Glutamatergic neuron (in vitro differentiated cells): Measurements from ENCODE around the gene KCNE1. TPM values are rescaled to one million over a fixed set of nuclear protein-coding genes. Genes with fewer than 3 reads are reported as not detected.

Experiments
- DNase-seq: peaks from one replicate; pipeline ENCODE4 v3.0.0; 2022
- H3K27ac Mint-ChIP-seq: one replicate; pipeline ENCODE4 v1.8.0; 2020; ENCODE audit warnings: mild to moderate bottlenecking, mixed read lengths, inconsistent platforms; ENCODE audit not compliant: unreplicated experiment
- H3K27me3 Mint-ChIP-seq: one replicate; pipeline ENCODE4 v1.8.0; 2020; ENCODE audit warnings: mild to moderate bottlenecking, moderate library complexity, mixed read lengths, inconsistent platforms; ENCODE audit not compliant: unreplicated experiment
- H3K36me3 Mint-ChIP-seq: one replicate; pipeline ENCODE4 v1.8.0; 2020; ENCODE audit warnings: mild to moderate bottlenecking, mixed read lengths, inconsistent platforms; ENCODE audit not compliant: unreplicated experiment
- H3K4me1 Mint-ChIP-seq: one replicate; pipeline ENCODE4 v1.8.0; 2020; ENCODE audit warnings: mild to moderate bottlenecking, low read depth, mixed read lengths, inconsistent platforms; ENCODE audit not compliant: unreplicated experiment
- H3K4me3 Mint-ChIP-seq: one replicate; pipeline ENCODE4 v1.8.0; 2020; ENCODE audit warnings: mild to moderate bottlenecking, mixed read lengths, inconsistent platforms; ENCODE audit not compliant: unreplicated experiment
- H3K9me3 Mint-ChIP-seq: one replicate; pipeline ENCODE4 v1.8.0; 2020; ENCODE audit warnings: mild to moderate bottlenecking, moderate library complexity, mixed read lengths, inconsistent platforms; ENCODE audit not compliant: unreplicated experiment
- total RNA-seq: library from RNA; stranded (reverse); fragmentation: NEBNext Ultra II Directional; extraction: Animal tissue kit (Norgen Biotek cat#: 25700); gene quantifications from one replicate; pipeline ENCODE4 v1.2.1, GENCODE V29; 2021; ENCODE audit not compliant: unreplicated experiment
- TF ChIP-seq, protein P1 (sequence below): fragments of 200-600 bp; sonication (generic); IDR thresholded peaks from one replicate; pipeline ENCODE4 v1.5.0; 2021; ENCODE audit not compliant: partially characterized antibody, unreplicated experiment

Gene KCNE1
- total RNA-seq, 1 donor from 2014 or later: 1.6 TPM

GRCh38 chr21:34520764-34521508 is 8.9 kb upstream of the KCNE1 start:
- no peak overlapping the region for H3K27ac Mint-ChIP-seq
- no peak overlapping the region for H3K4me3 Mint-ChIP-seq
- no peaks in the 10 kb centered on the region for H3K9me3 Mint-ChIP-seq
- H3K27me3 Mint-ChIP-seq: peaks cover 2% of the 10 kb centered on the region
- H3K4me1 Mint-ChIP-seq: no peaks in the 10 kb centered on the region
- TF ChIP-seq, protein P1, sequence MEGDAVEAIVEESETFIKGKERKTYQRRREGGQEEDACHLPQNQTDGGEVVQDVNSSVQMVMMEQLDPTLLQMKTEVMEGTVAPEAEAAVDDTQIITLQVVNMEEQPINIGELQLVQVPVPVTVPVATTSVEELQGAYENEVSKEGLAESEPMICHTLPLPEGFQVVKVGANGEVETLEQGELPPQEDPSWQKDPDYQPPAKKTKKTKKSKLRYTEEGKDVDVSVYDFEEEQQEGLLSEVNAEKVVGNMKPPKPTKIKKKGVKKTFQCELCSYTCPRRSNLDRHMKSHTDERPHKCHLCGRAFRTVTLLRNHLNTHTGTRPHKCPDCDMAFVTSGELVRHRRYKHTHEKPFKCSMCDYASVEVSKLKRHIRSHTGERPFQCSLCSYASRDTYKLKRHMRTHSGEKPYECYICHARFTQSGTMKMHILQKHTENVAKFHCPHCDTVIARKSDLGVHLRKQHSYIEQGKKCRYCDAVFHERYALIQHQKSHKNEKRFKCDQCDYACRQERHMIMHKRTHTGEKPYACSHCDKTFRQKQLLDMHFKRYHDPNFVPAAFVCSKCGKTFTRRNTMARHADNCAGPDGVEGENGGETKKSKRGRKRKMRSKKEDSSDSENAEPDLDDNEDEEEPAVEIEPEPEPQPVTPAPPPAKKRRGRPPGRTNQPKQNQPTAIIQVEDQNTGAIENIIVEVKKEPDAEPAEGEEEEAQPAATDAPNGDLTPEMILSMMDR: no peak
- no peak for DNase-seq
- H3K36me3 Mint-ChIP-seq: peaks cover 5% of the 10 kb centered on the region

DNA sequence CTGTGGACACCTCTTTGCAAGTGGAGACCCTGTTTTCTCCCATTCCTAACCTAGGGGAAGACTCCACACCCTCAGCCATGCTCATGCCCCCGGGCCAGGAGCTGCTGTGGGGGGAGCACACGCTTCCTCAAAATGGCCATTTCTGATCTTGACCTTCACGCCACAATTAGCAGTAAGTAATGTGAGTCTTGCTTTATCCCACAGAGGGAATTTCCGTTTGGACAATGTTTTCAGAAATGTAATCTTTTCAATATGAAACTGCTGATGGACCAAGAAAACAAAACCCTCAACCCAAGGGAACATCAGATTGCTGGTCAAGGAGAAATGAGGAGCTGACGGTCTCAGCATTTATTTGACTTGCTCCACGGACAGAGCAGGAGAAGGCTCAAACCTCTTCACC is 8.3 kb upstream of the KCNE1 start:
- H3K27me3 Mint-ChIP-seq: peaks cover 2% of the 10 kb centered on the region
- TF ChIP-seq, protein P1: no peak
- no peak for DNase-seq
- H3K4me3 Mint-ChIP-seq: no peak overlapping the region
- H3K9me3 Mint-ChIP-seq: no peaks in the 10 kb centered on the region
- peaks cover 5% of the 10 kb centered on the region for H3K36me3 Mint-ChIP-seq
- H3K4me1 Mint-ChIP-seq: no peaks in the 10 kb centered on the region
- no peak overlapping the region for H3K27ac Mint-ChIP-seq

- Mint-ChIP-seq H3K27me3 (peaks cover 2% of the 10 kb centered on the region), H3K4me1 (no peaks in the 10 kb centered on the region), H3K4me3 (no peak overlapping the region), H3K36me3 (peaks cover 5% of the 10 kb centered on the region), H3K27ac (no peak overlapping the region), H3K9me3 (no peaks in the 10 kb centered on the region)
- no peak for DNase-seq
- TF ChIP-seq, protein P1: no peak
Measured at GRCh38 chr21:34519694-34520093, 7.7 kb upstream of the KCNE1 start.

DNA sequence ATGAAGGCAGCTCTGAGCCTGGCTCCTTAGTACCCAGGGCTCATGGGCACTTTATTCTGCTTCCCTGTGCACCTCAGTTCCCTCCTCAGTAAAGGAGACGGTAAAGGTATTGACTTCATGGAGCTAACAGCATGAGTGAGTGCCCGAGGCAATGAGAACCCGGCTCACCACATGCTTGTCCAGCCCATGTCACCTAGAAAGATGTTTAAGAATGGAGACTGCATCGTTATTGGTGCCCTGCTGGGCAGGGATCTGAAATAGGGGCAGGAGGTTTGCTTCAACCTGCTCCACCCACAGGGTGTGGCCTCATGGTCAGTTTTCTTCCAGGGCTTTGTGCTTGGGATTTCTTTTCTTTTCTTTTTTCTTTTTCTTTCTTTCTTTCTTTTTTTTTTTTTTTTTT is 7.0 kb upstream of the KCNE1 start:
- no peaks in the 10 kb centered on the region for H3K4me1 Mint-ChIP-seq
- TF ChIP-seq, protein P1: no peak
- H3K27me3 Mint-ChIP-seq: peaks cover 2% of the 10 kb centered on the region
- no peaks in the 10 kb centered on the region for H3K9me3 Mint-ChIP-seq
- no peak for DNase-seq
- H3K27ac Mint-ChIP-seq: no peak overlapping the region
- no peak overlapping the region for H3K4me3 Mint-ChIP-seq
- peaks cover 5% of the 10 kb centered on the region for H3K36me3 Mint-ChIP-seq

GRCh38 chr21:34518301-34518700 is 6.3 kb upstream of the KCNE1 start:
- Mint-ChIP-seq H3K36me3 (peaks cover 5% of the 10 kb centered on the region), H3K4me1 (no peaks in the 10 kb centered on the region), H3K27ac (no peak overlapping the region), H3K4me3 (no peak overlapping the region), H3K9me3 (no peaks in the 10 kb centered on the region), H3K27me3 (peaks cover 2% of the 10 kb centered on the region)
- TF ChIP-seq, protein P1: no peak
- no peak for DNase-seq
